OCI-LY3 (cell line): Measurements from ENCODE around the gene ARMH3.
A peak's percentile ranks its signal among the peaks of the same experiment; 100 is the strongest.

Experiments
- H2AFZ ChIP-seq: fragments of 200-600, 300-600 bp; shearing (Covaris generic); 2 replicates; pipeline ENCODE4 v1.6.0; 2014; ENCODE audit warnings: antibody characterized with exemption, low read depth, low read length
- H3K27ac ChIP-seq: fragments of 200-600, 300-600 bp; sonication (generic); 2 replicates; pipeline ENCODE4 v1.5.1; 2014; ENCODE audit warnings: mild to moderate bottlenecking, low read length, moderate library complexity, mixed read lengths
- H3K27me3 ChIP-seq: fragments of 200-600, 300-600 bp; sonication (generic); 2 replicates; pipeline ENCODE4 v1.6.1; 2014; ENCODE audit warnings: low read depth, low read length, mixed read lengths
- H3K36me3 ChIP-seq: fragments of 200-600, 300-600 bp; sonication (generic); replicated peaks from 2 replicates; pipeline ENCODE3; 2014; ENCODE audit warnings: low read depth, low read length, mixed read lengths
- H3K4me1 ChIP-seq: fragments of 300-600, 200-600 bp; sonication (generic); 2 replicates; pipeline ENCODE4 v1.6.1; 2014; ENCODE audit warnings: low read length, mixed read lengths
- H3K4me2 ChIP-seq: fragments of 200-600, 300-600 bp; sonication (generic); 2 replicates; pipeline ENCODE4 v1.6.1; 2014; ENCODE audit warnings: low read length, mixed read lengths
- H3K4me3 ChIP-seq: fragments of 300-600, 200-600 bp; sonication (generic); 2 replicates; pipeline ENCODE4 v1.5.1; 2014; ENCODE audit warnings: antibody characterized with exemption, mild to moderate bottlenecking, low read length, moderate library complexity
- H3K79me2 ChIP-seq: fragments of 300-600, 200-600 bp; shearing (Covaris generic); 2 replicates; pipeline ENCODE4 v1.6.1; 2014; ENCODE audit warnings: mild to moderate bottlenecking, low read length, mixed read lengths
- H3K9ac ChIP-seq: fragments of 300-600, 200-600 bp; shearing (Covaris generic); 2 replicates; pipeline ENCODE4 v1.6.0; 2014; ENCODE audit warnings: mild to moderate bottlenecking, low read length, moderate library complexity
- H3K9me3 ChIP-seq: fragments of 200-600, 300-600 bp; shearing (Covaris generic); 2 replicates; pipeline ENCODE4 v1.6.1; 2014; ENCODE audit warnings: low read length, mixed read lengths; ENCODE audit not compliant: insufficient read depth
- H4K20me1 ChIP-seq: fragments of 200-600, 300-600 bp; sonication (generic); 2 replicates; pipeline ENCODE4 v1.6.1; 2016; ENCODE audit warnings: low read length, mixed read lengths; ENCODE audit not compliant: insufficient read depth
- CTCF ChIP-seq: fragments of 200-600, 300-600 bp; sonication (generic); IDR thresholded peaks from 2 replicates; pipeline ENCODE4 v1.5.1; 2014; ENCODE audit warnings: antibody characterized with exemption, low read length, low read depth
- EZH2phosphoT487 ChIP-seq: fragments of 200-600 bp; shearing (Covaris generic); IDR thresholded peaks from 2 replicates; pipeline ENCODE4 v1.6.1; 2018; ENCODE audit warnings: antibody characterized with exemption, mixed run types, low read depth

ARMH3 gene

GRCh38 chr10:101968286-101968939, 87.6 kb downstream of the ARMH3 start:
- Histone ChIP-seq H3K36me3 (peaks cover 22% of the 10 kb centered on the region), H3K9me3 (no peaks in the 10 kb centered on the region), H3K4me2 (peak overlapping the region; percentile 59), H4K20me1 (no peaks in the 10 kb centered on the region), H3K4me1 (peaks cover 83% of the 10 kb centered on the region), H3K27ac (peak overlapping the region; percentile 100), H2AFZ (no peak overlapping the region), H3K27me3 (no peaks in the 10 kb centered on the region), H3K4me3 (no peak overlapping the region; the same call in none of the 2 replicates), H3K9ac (peak overlapping the region; percentile 66), H3K79me2 (no peaks in the 10 kb centered on the region)
- no peak for TF ChIP-seq CTCF
- TF ChIP-seq EZH2phosphoT487, result no peak

- Histone ChIP-seq H2AFZ (no peak overlapping the region), H3K4me3 (no peak overlapping the region), H3K4me2 (peak overlapping the region; percentile 59), H3K9me3 (no peaks in the 10 kb centered on the region), H4K20me1 (no peaks in the 10 kb centered on the region), H3K79me2 (no peaks in the 10 kb centered on the region), H3K27ac (peak overlapping the region; percentile 100), H3K9ac (peak overlapping the region; percentile 66), H3K36me3 (peaks cover 18% of the 10 kb centered on the region), H3K27me3 (no peaks in the 10 kb centered on the region), H3K4me1 (peaks cover 76% of the 10 kb centered on the region)
- TF ChIP-seq EZH2phosphoT487 (no peak), CTCF (no peak)
These were observed 88.3 kb downstream of the ARMH3 start for GRCh38 chr10:101967713-101968112.

GRCh38 chr10:101967119-101967518, 88.9 kb downstream of the ARMH3 start:
- peak overlapping the region; percentile 66; the same call in 1 of the 2 replicates for H3K9ac ChIP-seq
- H3K9me3 ChIP-seq, result no peaks in the 10 kb centered on the region
- H3K4me3 ChIP-seq, result no peak overlapping the region
- H3K4me1 ChIP-seq, result peaks cover 70% of the 10 kb centered on the region
- H2AFZ ChIP-seq, result no peak overlapping the region
- H3K27ac ChIP-seq, result peak overlapping the region; percentile 100
- H4K20me1 ChIP-seq, result no peaks in the 10 kb centered on the region
- no peak for TF ChIP-seq CTCF
- no peak for TF ChIP-seq EZH2phosphoT487
- peaks cover 15% of the 10 kb centered on the region for H3K36me3 ChIP-seq
- no peak overlapping the region for H3K4me2 ChIP-seq
- H3K27me3 ChIP-seq, result no peaks in the 10 kb centered on the region
- no peaks in the 10 kb centered on the region for H3K79me2 ChIP-seq

- H3K4me3 ChIP-seq, result no peak overlapping the region
- peak overlapping the region; percentile 51 for H3K4me2 ChIP-seq
- no peaks in the 10 kb centered on the region for H3K79me2 ChIP-seq
- peaks cover 52% of the 10 kb centered on the region for H3K4me1 ChIP-seq
- peak overlapping the region; percentile 82 for H3K27ac ChIP-seq
- H3K27me3 ChIP-seq, result no peaks in the 10 kb centered on the region
- peaks cover 10% of the 10 kb centered on the region for H3K36me3 ChIP-seq
- TF ChIP-seq CTCF, result no peak
- TF ChIP-seq EZH2phosphoT487, result no peak
- no peaks in the 10 kb centered on the region for H4K20me1 ChIP-seq
- H3K9me3 ChIP-seq, result no peaks in the 10 kb centered on the region
- peak overlapping the region; percentile 31; the same call in 1 of the 2 replicates for H3K9ac ChIP-seq
- no peak overlapping the region for H2AFZ ChIP-seq
These were observed 90.8 kb downstream of the ARMH3 start for GRCh38 chr10:101965075-101965765.
